ENCODE data around the gene ANXA2.
"Not testable (repeated sequence)": the region's sequence is repeated elsewhere in the genome, so short reads cannot be mapped to it uniquely, and the experiment has no call there.

GRCh38 chr15:60412807-60413206, 15.0 kb upstream of the ANXA2 start:
- not testable (repeated sequence) for TF ChIP-seq CTCF (conservative IDR thresholded peaks at IDR 0.05; ENCODE audit: low read depth, low read length); EZH2 (IDR thresholded peaks at IDR 0.05; ENCODE audit: borderline replicate concordance, low read depth, low read length, poor library complexity, severe bottlenecking)

All from A673 (cell line).